ENCODE measurements around the gene SLC39A5. TPM values are rescaled to one million over a fixed set of nuclear protein-coding genes. Genes with fewer than 3 reads are reported as not detected.

Gene SLC39A5
- total RNA-seq, 3 donors from 2014 or later = 88.4 to 298 (median 129) TPM

DNA sequence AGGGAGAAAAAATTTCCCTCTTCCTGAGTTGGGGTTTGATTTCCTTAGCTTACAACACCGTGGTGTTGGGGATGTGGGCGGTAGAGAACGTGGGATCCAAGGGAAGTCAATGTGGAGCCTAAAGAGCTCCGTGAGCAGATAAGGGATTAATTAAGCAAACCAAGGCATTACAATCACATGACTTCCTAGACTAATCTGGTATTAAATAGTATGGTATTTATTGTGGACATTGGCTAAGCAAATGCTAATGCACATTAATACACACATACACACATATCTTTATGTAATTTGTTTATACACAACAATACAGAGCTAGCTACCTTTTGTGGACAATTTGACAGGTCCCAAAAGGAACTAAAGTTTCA is 7.3 kb upstream of the SLC39A5 start:
- TF ChIP-seq, protein P1, sequence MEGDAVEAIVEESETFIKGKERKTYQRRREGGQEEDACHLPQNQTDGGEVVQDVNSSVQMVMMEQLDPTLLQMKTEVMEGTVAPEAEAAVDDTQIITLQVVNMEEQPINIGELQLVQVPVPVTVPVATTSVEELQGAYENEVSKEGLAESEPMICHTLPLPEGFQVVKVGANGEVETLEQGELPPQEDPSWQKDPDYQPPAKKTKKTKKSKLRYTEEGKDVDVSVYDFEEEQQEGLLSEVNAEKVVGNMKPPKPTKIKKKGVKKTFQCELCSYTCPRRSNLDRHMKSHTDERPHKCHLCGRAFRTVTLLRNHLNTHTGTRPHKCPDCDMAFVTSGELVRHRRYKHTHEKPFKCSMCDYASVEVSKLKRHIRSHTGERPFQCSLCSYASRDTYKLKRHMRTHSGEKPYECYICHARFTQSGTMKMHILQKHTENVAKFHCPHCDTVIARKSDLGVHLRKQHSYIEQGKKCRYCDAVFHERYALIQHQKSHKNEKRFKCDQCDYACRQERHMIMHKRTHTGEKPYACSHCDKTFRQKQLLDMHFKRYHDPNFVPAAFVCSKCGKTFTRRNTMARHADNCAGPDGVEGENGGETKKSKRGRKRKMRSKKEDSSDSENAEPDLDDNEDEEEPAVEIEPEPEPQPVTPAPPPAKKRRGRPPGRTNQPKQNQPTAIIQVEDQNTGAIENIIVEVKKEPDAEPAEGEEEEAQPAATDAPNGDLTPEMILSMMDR (IDR thresholded peaks at IDR 0.05) = no peak
- DNase-seq (no peak), ATAC-seq (no peak)
- Histone ChIP-seq H3K9me3 (no peaks in the 10 kb centered on the region), H3K36me3 (ENCODE audit: low read depth) (peaks cover 4% of the 10 kb centered on the region), H3K4me1 (ENCODE audit: low read depth) (peaks cover 27% of the 10 kb centered on the region), H3K4me3 (no peak overlapping the region)
- intact Hi-C loops (cut with DNase I, micrococcal nuclease) = no loop called here

- H3K9me3 ChIP-seq = no peaks in the 10 kb centered on the region
- H3K36me3 ChIP-seq (ENCODE audit: low read depth) = peaks cover 4% of the 10 kb centered on the region
- intact Hi-C loops (cut with DNase I, micrococcal nuclease) = no loop called here
- H3K4me1 ChIP-seq (ENCODE audit: low read depth) = peaks cover 27% of the 10 kb centered on the region
- ATAC-seq (peak; percentile 0), DNase-seq (no peak)
- TF ChIP-seq, protein P1 (IDR thresholded peaks at IDR 0.05) = no peak
- H3K4me3 ChIP-seq = no peak overlapping the region
Observed at GRCh38 chr12:56223571-56224101, 6.2 kb upstream of the SLC39A5 start.

DNA sequence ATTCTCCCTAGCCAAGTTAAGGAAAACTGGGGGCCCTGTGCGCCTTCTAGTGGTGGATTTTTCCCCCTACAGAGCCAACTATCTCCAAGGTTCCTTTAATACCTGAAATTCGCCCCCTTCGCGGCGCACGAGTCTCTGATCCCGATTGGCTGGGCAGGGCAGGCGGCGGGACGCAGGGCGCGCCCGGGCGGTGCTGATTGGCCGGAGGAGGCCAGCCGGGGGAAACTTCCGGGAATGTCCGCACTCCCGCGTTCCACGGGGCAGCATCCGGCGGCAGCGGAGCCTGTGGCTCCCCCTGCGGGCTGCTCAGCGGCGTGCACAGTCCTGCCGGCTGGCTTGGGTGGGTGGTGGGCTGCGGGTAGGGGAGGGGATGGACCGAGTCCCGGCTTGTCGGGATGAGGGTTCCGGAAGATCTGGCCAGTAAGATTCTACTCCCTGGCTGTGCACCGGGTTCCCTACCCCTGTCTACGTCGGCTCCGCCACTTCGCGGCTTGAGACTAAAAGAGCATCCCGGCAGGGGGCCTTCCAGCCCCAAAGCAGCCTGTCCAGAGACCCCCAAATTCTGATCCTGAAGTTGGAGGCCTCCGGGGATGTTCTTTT is 5.6 kb upstream of the SLC39A5 start, which contains the start of gene NABP2:
TSS of gene NABP2 (plus strand) at position 241 of the 600 bp plus-strand sequence. CDS start 515 bp downstream, outside the sequence.
- H3K36me3 ChIP-seq (ENCODE audit: low read depth) = peaks cover 4% of the 10 kb centered on the region
- DNase-seq (peak; percentile 98), ATAC-seq (peak; percentile 85)
- intact Hi-C loops (cut with DNase I, micrococcal nuclease) = no loop called here
- TF ChIP-seq, protein P1 (IDR thresholded peaks at IDR 0.05) = peak; percentile 87
- H3K4me1 ChIP-seq (ENCODE audit: low read depth) = peaks cover 27% of the 10 kb centered on the region
- no peaks in the 10 kb centered on the region for H3K9me3 ChIP-seq
- H3K4me3 ChIP-seq = peak within 1 kb of the TSS; percentile 27

GRCh38 chr12:56224954-56225353 is 4.9 kb upstream of the SLC39A5 start:
- Histone ChIP-seq H3K36me3 (ENCODE audit: low read depth) (peaks cover 4% of the 10 kb centered on the region), H3K4me1 (ENCODE audit: low read depth) (peaks cover 25% of the 10 kb centered on the region), H3K4me3 (no peak overlapping the region), H3K9me3 (no peaks in the 10 kb centered on the region)
- intact Hi-C loops (cut with DNase I, micrococcal nuclease) = no loop called here
- ATAC-seq = no peak
- DNase-seq = no peak
- TF ChIP-seq, protein P1 (IDR thresholded peaks at IDR 0.05) = no peak

- TF ChIP-seq, protein P1 (IDR thresholded peaks at IDR 0.05) = no peak
- no peak for ATAC-seq
- Histone ChIP-seq H3K4me1 (ENCODE audit: low read depth) (peaks cover 6% of the 10 kb centered on the region), H3K4me3 (no peak overlapping the region), H3K9me3 (no peaks in the 10 kb centered on the region), H3K36me3 (ENCODE audit: low read depth) (no peaks in the 10 kb centered on the region)
- intact Hi-C loops (cut with DNase I, micrococcal nuclease) = no loop called here
- no peak for DNase-seq
Observed at GRCh38 chr12:56229082-56229481, 769 bp upstream of the SLC39A5 start.
